Measurements from ENCODE around the gene IGHMBP2. TPM values are rescaled to one million over a fixed set of nuclear protein-coding genes. Genes with fewer than 3 reads are reported as not detected.
A peak's percentile ranks its signal among the peaks of the same experiment; 100 is the strongest.

IGHMBP2 gene
- polyA plus RNA-seq, 1 donor, result 10.3 TPM

- no peak for DNase-seq (ENCODE audit: low read depth)
Observed at GRCh38 chr11:68939583-68940555, 36.2 kb downstream of the IGHMBP2 start.

GRCh38 chr11:68940651-68941323 is 37.1 kb downstream of the IGHMBP2 start:
- DNase-seq (ENCODE audit: low read depth), result no peak

GRCh38 chr11:68941324-68942094 is 37.8 kb downstream of the IGHMBP2 start:
- no peak for DNase-seq (ENCODE audit: low read depth)

- no peak for DNase-seq (ENCODE audit: low read depth)
Observed at GRCh38 chr11:68942095-68942620, 38.5 kb downstream of the IGHMBP2 start.

GRCh38 chr11:68942751-68943271 is 39.1 kb downstream of the IGHMBP2 start:
- no peak for DNase-seq (ENCODE audit: low read depth)

- DNase-seq (ENCODE audit: low read depth), result no peak
Observed at GRCh38 chr11:68946416-68947090, 42.9 kb downstream of the IGHMBP2 start.

GRCh38 chr11:68947151-68947550 is 43.5 kb downstream of the IGHMBP2 start:
- DNase-seq (ENCODE audit: low read depth), result no peak

GRCh38 chr11:68948496-68948895 is 44.8 kb downstream of the IGHMBP2 start:
- no peak for DNase-seq (ENCODE audit: low read depth)

- DNase-seq (ENCODE audit: low read depth), result no peak
Observed at GRCh38 chr11:68948935-68949334, 45.2 kb downstream of the IGHMBP2 start.

GRCh38 chr11:68950270-68950669 is 46.6 kb downstream of the IGHMBP2 start:
- DNase-seq (ENCODE audit: low read depth), result no peak

GRCh38 chr11:68950762-68951161 is 47.1 kb downstream of the IGHMBP2 start:
- no peak for DNase-seq (ENCODE audit: low read depth)

GRCh38 chr11:68954836-68955606 is 51.3 kb downstream of the IGHMBP2 start:
- peak; percentile 16 for DNase-seq (ENCODE audit: low read depth)

GRCh38 chr11:68955607-68955958 is 51.9 kb downstream of the IGHMBP2 start:
- no peak for DNase-seq (ENCODE audit: low read depth)

- no peak for DNase-seq (ENCODE audit: low read depth)
Observed at GRCh38 chr11:68956142-68956541, 52.5 kb downstream of the IGHMBP2 start.

- no peak for DNase-seq (ENCODE audit: low read depth)
Observed at GRCh38 chr11:68956547-68957254, 53.0 kb downstream of the IGHMBP2 start.

GRCh38 chr11:68958211-68958610 is 54.5 kb downstream of the IGHMBP2 start:
- DNase-seq (ENCODE audit: low read depth), result no peak

- DNase-seq (ENCODE audit: low read depth), result no peak
Observed at GRCh38 chr11:68959465-68960293, 56.0 kb downstream of the IGHMBP2 start.

- no peak for DNase-seq (ENCODE audit: low read depth)
Observed at GRCh38 chr11:68960294-68961071, 56.8 kb downstream of the IGHMBP2 start.

Measured in forelimb muscle (tissue), 1 donor.